Neuronal stem cell (in vitro differentiated cells): ENCODE data around the gene MYD88.

Source experiments
- DNase-seq: peaks from one replicate; pipeline ENCODE4 v3.0.0-alpha.2; 2013; ENCODE audit warnings: low spot score
- H2AFZ ChIP-seq: one replicate; pipeline ENCODE4 v1.6.1; 2013; ENCODE audit warnings: mild to moderate bottlenecking, low read length, inconsistent platforms
- H2AK5ac ChIP-seq: 2 replicates; pipeline ENCODE4 v1.6.1; 2013; ENCODE audit warnings: low read depth, mild to moderate bottlenecking, inconsistent platforms, low read length, moderate library complexity, mixed read lengths
- H2BK120ac ChIP-seq: 2 replicates; pipeline ENCODE4 v1.6.1; 2013; ENCODE audit warnings: low read depth, mild to moderate bottlenecking, inconsistent platforms, low read length, moderate library complexity, mixed read lengths
- H2BK12ac ChIP-seq: one replicate; pipeline ENCODE4 v1.6.1; 2013; ENCODE audit warnings: low read length, inconsistent platforms
- H2BK15ac ChIP-seq: 2 replicates; pipeline ENCODE4 v1.6.1; 2013; ENCODE audit warnings: mild to moderate bottlenecking, low read length, inconsistent platforms, mixed read lengths
- H2BK5ac ChIP-seq: one replicate; pipeline ENCODE4 v1.6.1; 2013; ENCODE audit warnings: inconsistent platforms, mild to moderate bottlenecking, low read length, moderate library complexity
- H3K14ac ChIP-seq: one replicate; pipeline ENCODE4 v1.6.1; 2013; ENCODE audit warnings: low read length, inconsistent platforms
- H3K18ac ChIP-seq: 2 replicates; pipeline ENCODE4 v1.6.1; 2013; ENCODE audit warnings: low read length, inconsistent platforms
- H3K23ac ChIP-seq: 2 replicates; pipeline ENCODE4 v1.6.1; 2013; ENCODE audit warnings: low read depth, mild to moderate bottlenecking, mixed read lengths, low read length, inconsistent platforms; ENCODE audit not compliant: poor library complexity
- H3K27ac ChIP-seq: replicated peaks from 3 replicates; pipeline ENCODE4 v1.5.1; 2013; ENCODE audit warnings: low read length, inconsistent platforms
- H3K27me3 ChIP-seq, 3 experiments: 2 replicates each; pipeline ENCODE4 v1.6.1; 2013; ENCODE audit warnings: low read length in 3 of 3, mild to moderate bottlenecking in 2 of 3, inconsistent platforms in 1 of 3, low read depth in 1 of 3, mixed read lengths in 1 of 3, moderate library complexity in 1 of 3; ENCODE audit not compliant: control insufficient read depth in 3 of 3, insufficient read depth in 3 of 3
- H3K36me3 ChIP-seq, 2 donors: replicated peaks in 1 of 2; 2 replicates each; pipeline ENCODE4 v1.6.1; 2013; ENCODE audit warnings: low read length in 2 of 2; ENCODE audit not compliant: control insufficient read depth in 2 of 2, insufficient read depth in 2 of 2
- H3K4ac ChIP-seq: 2 replicates; pipeline ENCODE4 v1.6.1; 2013; ENCODE audit warnings: inconsistent platforms, mild to moderate bottlenecking, low read length, moderate library complexity
- H3K4me1 ChIP-seq, 2 donors: 1 replicate in 1 of 2; 2 replicates in 1 of 2; pipeline ENCODE4 v1.6.1; 2013; ENCODE audit warnings: low read length in 2 of 2, low read depth in 1 of 2; ENCODE audit not compliant: control insufficient read depth in 2 of 2, insufficient read depth in 1 of 2
- H3K4me2 ChIP-seq: one replicate; pipeline ENCODE4 v1.6.1; 2013; ENCODE audit warnings: mild to moderate bottlenecking, low read length, inconsistent platforms; ENCODE audit not compliant: insufficient read depth, poor library complexity, severe bottlenecking
- H3K4me3 ChIP-seq, 2 donors: 2 replicates each; pipeline ENCODE4 v1.5.1; 2013; ENCODE audit warnings: low read length in 2 of 2, mild to moderate bottlenecking in 2 of 2, inconsistent platforms in 1 of 2, moderate library complexity in 1 of 2
- H3K79me1 ChIP-seq: one replicate; pipeline ENCODE4 v1.6.1; 2013; ENCODE audit warnings: low read depth, mild to moderate bottlenecking, inconsistent platforms, low read length, moderate library complexity
- H3K9ac ChIP-seq: one replicate; pipeline ENCODE4 v1.6.1; 2013; ENCODE audit warnings: mild to moderate bottlenecking, low read depth, low read length, inconsistent platforms; ENCODE audit not compliant: poor library complexity
- H3K9me3 ChIP-seq, 2 donors: replicated peaks in 1 of 2; 2 replicates each; pipeline versions ENCODE3 to v1.6.1; 2013; ENCODE audit warnings: low read length in 2 of 2, mild to moderate bottlenecking in 2 of 2, inconsistent platforms in 1 of 2, low read depth in 1 of 2, mixed read lengths in 1 of 2, moderate library complexity in 1 of 2; ENCODE audit not compliant: control insufficient read depth in 2 of 2, insufficient read depth in 1 of 2
- H4K8ac ChIP-seq: one replicate; pipeline ENCODE4 v1.6.1; 2013; ENCODE audit warnings: low read depth, mild to moderate bottlenecking, inconsistent platforms, low read length, moderate library complexity
- H4K91ac ChIP-seq: one replicate; pipeline ENCODE4 v1.6.1; 2013; ENCODE audit warnings: low read length, low read depth, mild to moderate bottlenecking, inconsistent platforms; ENCODE audit not compliant: poor library complexity
- WGBS, 2 donors: extraction: QIAGEN DNeasy Blood & Tissue Kit; methylation state at CpG; one replicate each; pipeline ENCODE4 v1.1.7; 2013; ENCODE audit warnings: missing lambda C conversion rate in 2 of 2, mixed read lengths in 1 of 2; ENCODE audit not compliant: insufficient read length in 2 of 2, insufficient replicate concordance in 1 of 2; ENCODE audit errors: extremely low coverage in 2 of 2; 5-methylcytosine and 5-hydroxymethylcytosine counted together

Gene MYD88

DNA sequence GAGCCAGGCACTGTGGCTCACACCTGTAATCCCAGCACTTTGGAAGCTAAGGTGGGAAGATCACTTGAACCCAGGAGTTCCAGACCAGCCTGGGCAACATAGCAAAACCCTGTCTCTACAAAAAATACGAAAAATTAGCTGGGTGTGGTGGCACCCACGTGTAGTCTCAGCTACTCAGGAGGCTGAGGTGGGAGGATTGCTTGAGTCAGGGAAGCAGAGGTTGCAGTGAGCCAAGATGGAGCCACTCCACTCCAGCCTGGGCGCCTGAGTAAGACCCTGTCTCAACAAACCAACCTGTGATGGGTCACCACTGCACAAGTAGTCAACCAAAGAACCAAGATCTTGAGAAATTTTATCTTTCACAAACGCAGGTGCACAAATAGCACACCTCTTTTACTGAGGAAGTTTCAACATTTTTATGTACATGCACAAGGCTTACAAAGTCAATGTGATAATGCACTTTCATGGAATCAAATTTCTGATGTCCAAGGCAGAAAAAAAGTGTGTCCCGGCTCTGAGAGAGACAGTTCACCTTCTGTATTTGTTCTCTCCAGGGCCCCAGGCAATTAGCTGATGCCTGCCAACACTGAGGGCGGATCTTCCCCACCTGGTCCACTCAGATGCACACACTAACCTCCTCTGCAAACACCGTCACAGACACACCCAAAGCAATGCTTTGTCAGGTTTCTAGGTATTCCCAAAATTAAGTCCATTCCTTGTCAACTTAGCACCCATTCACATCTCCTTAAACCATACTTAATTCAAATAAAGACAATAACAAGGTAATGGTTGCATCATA lies 13.9 kb upstream of the MYD88 start:
- Histone ChIP-seq H3K4me2 (no peak overlapping the region), H4K91ac (no peak overlapping the region), H2AFZ (no peak overlapping the region), H3K9me3 (peaks cover 0 to 2% of the 10 kb centered on the region in 2 donors), H3K79me1 (peaks cover 2% of the 10 kb centered on the region), H3K23ac (no peak overlapping the region), H2BK15ac (no peak overlapping the region), H4K8ac (no peak overlapping the region), H2BK12ac (no peak overlapping the region), H2AK5ac (no peak overlapping the region), H3K14ac (no peak overlapping the region), H3K9ac (no peak overlapping the region), H3K18ac (no peak overlapping the region), H3K27me3 (no peaks in the 10 kb centered on the region), H3K36me3 (peaks cover 57 to 97% of the 10 kb centered on the region in 2 donors), H3K4me1 (no peaks in the 10 kb centered on the region), H2BK120ac (no peak overlapping the region), H3K4ac (no peak overlapping the region), H3K4me3 (no peak overlapping the region), H3K27ac (no peak overlapping the region), H2BK5ac (no peak overlapping the region)
- WGBS, 2 donors = no CpG with 5 or more reads among the region's 7 CpGs
- no peak for DNase-seq

DNA sequence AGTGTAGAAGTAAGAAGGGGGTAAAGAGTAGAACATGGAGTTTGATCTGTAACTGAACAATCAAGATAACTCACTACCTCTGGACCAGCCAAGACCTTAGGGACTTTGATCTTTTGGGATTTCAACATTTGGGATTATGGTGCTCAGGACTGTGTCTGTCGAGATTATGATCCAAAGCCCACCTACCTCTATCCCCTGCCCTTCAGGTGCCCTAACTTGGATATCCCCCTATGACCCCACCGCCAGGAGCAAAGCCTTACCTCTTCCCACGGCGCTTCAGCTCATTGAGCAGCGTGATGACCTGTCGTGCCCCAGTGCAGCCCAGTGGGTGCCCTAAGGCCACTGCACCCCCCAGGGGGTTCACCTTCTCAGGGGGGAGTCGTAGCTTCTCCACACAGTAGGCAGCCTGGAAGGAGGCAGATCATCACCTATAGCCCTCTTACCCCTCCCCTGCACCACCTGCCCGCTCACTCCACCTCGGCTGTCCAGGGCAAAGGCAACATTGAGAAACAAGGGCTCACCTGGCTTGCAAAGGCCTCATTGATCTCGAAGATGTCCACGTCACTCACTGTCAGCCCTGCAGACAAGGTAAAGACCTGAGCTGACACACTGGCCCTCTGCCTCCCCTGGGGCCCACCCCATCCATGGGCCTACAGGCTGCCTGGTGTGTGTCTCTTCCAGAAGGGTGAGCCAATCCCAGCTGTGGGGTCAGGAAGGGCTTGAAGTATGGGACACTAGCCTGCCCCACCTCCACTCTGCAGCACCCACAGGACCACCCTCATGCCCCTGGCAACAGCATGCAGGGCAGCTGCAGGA lies 12.9 kb upstream of the MYD88 start:
- H4K8ac ChIP-seq = no peak overlapping the region
- H2BK120ac ChIP-seq = no peak overlapping the region
- peaks cover under 1% of the 10 kb centered on the region for H3K79me1 ChIP-seq
- no peak overlapping the region for H3K4ac ChIP-seq
- no peak overlapping the region for H2AK5ac ChIP-seq
- H4K91ac ChIP-seq = no peak overlapping the region
- H3K23ac ChIP-seq = peak overlapping the region; percentile 63
- H3K4me3 ChIP-seq = no peak overlapping the region
- no peak overlapping the region for H3K9ac ChIP-seq
- H2BK15ac ChIP-seq = no peak overlapping the region
- no peak overlapping the region for H2AFZ ChIP-seq
- peaks cover 56 to 97% of the 10 kb centered on the region in 2 donors for H3K36me3 ChIP-seq
- no peak overlapping the region for H3K27ac ChIP-seq
- peak overlapping the region; percentile 31 for H3K14ac ChIP-seq
- H3K18ac ChIP-seq = no peak overlapping the region
- H3K4me1 ChIP-seq = no peaks in the 10 kb centered on the region
- H2BK5ac ChIP-seq = no peak overlapping the region
- no peaks in the 10 kb centered on the region for H3K27me3 ChIP-seq
- peaks cover 0 to 2% of the 10 kb centered on the region in 2 donors for H3K9me3 ChIP-seq
- WGBS, 2 donors = no CpG with 5 or more reads among the region's 11 CpGs
- no peak overlapping the region for H3K4me2 ChIP-seq
- H2BK12ac ChIP-seq = no peak overlapping the region
- no peak for DNase-seq

DNA sequence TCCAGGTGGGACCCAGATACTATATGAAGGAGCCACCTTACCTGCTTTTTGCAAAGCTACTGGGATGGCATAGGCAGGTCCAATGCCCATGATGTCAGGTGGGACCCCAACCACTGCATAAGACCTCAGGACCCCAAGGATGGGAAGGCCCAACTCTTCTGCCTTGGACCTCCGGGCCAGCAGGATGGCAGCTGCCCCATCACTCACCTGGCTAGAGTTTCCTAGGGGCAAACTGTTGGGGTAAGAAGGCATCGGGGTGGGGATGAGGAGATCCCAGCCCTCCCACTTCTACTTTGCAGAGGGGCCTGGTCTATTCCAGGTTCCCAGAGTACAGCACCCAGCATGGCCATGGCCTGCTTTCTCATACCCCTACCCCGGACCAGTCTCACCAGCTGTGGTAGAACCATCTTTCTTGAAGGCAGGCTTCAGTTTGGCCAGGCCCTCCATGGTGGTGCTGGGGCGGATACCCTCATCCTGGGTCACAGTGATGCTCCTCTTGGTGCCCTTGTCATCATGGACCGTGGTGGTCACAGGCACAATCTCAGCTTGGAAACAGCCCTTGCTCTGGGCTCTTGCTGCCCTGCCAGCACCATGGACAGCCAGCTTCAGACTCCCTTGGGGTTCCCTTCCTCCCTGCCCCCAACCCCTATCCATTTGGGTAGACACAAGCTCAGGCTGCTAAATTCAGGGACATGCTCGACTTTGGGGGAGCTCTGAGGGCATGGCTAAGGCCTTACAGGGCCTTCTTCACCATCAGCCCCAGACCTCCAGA lies 12.2 kb upstream of the MYD88 start:
- Histone ChIP-seq H3K9ac (no peak overlapping the region), H2AFZ (no peak overlapping the region), H3K14ac (no peak overlapping the region), H2BK15ac (no peak overlapping the region), H2AK5ac (no peak overlapping the region), H2BK12ac (no peak overlapping the region), H4K8ac (no peak overlapping the region), H3K23ac (no peak overlapping the region), H2BK120ac (no peak overlapping the region), H3K4me3 (no peak overlapping the region), H2BK5ac (no peak overlapping the region), H3K27ac (no peak overlapping the region), H3K18ac (no peak overlapping the region), H3K79me1 (no peaks in the 10 kb centered on the region), H3K4me2 (no peak overlapping the region), H4K91ac (no peak overlapping the region), H3K9me3 (peaks cover 0 to 2% of the 10 kb centered on the region in 2 donors), H3K27me3 (no peaks in the 10 kb centered on the region), H3K4ac (no peak overlapping the region), H3K4me1 (no peaks in the 10 kb centered on the region), H3K36me3 (peaks cover 58 to 97% of the 10 kb centered on the region in 2 donors)
- WGBS, 2 donors = no CpG with 5 or more reads among the region's 6 CpGs
- no peak for DNase-seq
